Measurements from ENCODE around the gene TMBIM1.

TMBIM1 gene

GRCh38 chr2:218253232-218253625 is 39.1 kb downstream of the TMBIM1 start:
- DNase-seq, result no peak

- no peak for DNase-seq
Observed at GRCh38 chr2:218252509-218253231, 39.6 kb downstream of the TMBIM1 start.

DNA sequence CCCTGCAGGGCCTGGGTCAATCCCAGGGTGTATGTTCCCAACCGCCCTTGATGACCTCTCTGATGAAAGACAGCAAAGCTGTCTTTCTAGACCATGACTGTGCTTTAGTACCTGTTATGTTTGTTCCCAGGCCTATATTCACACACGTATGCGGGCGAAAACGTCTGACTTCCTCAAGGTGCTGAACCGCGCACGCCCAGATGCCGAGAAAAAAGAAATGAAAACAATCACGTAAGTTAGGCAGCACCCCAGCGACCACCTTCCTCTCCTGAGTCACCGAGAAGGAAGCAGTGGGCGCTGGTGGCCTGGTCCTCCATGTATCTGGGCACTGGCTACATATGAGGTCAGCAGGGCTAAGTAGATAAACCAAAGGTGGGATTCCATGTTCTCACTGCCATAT is 42.6 kb downstream of the TMBIM1 start:
- no peak for DNase-seq

DNA sequence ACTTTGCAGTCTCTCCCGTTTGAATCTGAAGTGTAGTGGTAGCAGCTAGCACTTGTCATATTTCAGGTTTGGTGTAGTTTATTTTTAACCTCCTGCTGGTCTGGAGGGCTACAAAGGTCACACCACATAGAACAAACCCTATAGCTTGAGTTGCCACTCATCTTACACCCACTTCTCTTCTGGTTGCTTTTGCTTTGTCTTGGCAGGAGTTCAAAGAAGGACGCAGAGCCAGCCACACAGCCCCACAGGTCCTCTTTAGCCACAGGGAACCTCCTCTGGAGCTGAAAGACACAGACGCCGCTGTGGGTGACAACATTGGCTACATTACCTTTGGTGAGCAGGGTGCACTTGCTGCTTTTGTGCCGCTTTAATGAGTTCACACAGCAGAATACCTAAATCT is 47.1 kb downstream of the TMBIM1 start:
- DNase-seq, result no peak

DNA sequence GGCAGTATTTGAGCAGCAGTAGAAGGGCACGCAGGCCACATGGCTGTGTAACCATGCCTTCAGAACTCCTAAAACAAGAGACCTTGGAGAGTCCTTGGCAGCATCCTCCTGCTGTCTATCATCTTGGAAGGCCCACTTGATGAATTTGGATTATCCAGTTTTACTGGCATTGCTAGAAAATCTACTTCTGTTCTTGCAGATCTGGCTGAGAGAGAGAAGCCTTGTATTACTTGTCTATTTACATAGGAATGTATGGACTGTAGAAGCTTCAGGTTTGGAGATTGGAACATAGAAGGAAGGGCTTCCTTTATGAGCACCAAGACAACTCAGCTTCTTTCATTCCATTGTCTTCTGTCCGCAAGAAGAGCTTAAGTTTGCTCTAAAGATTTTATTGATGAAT is 47.6 kb downstream of the TMBIM1 start:
- DNase-seq, result no peak

DNA sequence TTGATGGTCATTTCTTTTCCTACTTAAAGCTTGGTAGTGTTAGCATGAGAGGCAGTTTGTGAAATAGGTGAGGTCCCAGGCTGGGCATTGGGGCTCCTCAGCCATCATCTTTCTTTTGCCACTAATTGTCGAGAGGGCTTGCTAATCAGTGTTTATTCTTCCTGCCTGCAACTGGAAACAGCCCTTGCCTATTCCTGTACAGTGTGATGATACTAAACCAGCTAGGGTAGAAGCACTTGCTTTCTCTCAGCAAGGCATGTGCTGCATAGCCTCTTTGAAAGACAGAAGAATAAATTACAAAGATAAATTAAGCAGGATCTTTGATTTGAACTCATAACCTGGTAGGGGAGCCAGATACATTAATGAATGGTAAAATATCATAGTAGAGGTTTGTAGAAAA is 48.1 kb downstream of the TMBIM1 start:
- no peak for DNase-seq

- DNase-seq, result no peak
Observed at GRCh38 chr2:218238887-218239286, 53.4 kb downstream of the TMBIM1 start.

DNA sequence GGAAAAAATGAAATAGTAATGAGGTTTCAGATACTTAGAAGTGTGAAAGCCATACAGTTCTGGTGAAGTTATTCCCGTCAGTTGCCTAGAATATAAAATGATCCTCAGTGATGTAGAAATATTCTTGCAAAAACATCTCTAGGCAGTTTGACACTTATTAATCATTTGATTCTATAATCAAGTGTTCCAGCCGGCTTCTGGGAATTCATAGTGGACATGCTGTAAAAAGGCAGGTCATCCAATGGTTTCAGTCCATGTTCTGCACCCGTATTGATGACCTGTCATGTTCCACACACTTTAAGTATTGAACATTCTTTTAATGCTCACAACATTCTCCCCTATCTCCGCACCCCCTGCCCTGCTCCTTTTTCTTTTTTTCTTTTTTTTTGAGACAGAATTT is 55.5 kb downstream of the TMBIM1 start:
- DNase-seq, result no peak

DNA sequence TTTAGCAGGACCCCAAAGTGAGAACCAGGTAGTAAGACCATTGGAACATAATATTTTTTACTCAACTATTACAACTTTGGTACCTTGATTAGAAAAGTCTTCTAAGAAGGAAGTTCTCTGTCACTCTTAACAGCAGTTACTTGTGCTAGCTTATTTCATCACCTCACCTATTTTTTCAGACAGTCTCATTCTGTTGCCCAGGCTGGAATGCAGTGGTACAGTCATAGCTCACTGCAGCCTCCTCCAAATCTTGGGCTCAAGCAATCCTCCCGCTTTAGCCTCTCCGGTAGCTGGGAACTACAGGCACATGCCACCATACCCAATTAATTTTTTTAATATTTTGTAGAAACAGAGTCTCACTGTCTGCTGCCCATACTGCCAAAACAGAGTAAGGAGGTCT is 57.3 kb downstream of the TMBIM1 start:
- DNase-seq, result no peak

DNA sequence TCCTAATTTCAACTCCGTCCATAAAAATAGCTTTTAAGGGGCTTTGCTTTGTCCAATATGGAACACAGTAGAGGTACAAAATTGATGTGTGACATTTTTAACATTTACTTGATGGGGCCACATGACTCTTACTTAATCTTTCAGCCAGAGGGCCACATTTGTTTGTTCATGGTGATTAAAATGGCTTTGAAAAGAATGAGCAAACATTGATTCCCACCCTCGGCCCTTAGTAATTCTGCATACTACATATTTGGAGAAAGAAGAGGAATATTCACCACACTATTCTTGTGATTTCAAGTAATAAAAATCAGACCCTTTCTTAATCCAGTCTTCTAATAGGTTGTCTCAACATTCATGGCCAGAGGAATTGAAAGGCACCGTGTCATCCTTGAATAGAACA is 57.8 kb downstream of the TMBIM1 start:
- no peak for DNase-seq

DNA sequence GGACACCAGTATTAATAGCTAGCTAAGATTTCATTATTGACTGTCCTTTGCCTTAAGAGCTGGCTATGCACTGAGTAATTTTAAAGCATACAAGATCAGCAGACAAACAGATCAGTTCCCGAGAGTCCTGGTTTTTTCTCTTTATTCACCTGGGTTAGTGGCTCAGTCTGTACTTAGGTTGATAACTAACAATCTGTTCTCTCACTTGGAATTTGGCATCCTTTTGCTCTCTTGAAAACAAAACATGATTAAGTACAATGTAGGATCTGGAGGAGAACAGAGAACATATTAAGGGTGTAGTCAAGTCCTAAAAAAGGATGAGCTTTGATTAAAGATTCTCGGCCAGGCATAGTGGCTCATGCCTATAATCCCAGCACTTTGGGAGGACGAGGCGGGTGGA is 58.8 kb downstream of the TMBIM1 start:
- no peak for DNase-seq

- peak; percentile 28 to 55 for DNase-seq
Observed at GRCh38 chr2:218230882-218231281, 61.4 kb downstream of the TMBIM1 start.

DNA sequence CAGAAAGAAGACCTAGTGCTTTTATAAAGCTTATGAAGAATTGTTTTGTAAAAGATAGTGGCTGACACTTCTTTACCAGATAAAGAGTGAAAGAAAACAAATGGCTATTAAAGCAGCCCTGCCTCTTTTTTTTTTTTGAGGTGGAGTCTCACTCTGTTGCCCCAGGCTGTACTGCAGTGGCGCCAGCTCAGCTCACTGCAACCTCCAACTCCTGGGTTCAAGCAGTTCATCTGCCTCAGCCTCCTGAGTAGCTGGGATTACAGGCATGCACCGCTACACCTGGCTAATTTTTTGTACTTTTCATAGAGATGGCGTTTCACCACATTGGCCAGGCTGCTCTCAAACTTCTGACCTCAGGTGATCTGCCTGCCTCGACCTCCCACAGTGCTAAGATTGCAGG is 62.5 kb downstream of the TMBIM1 start:
- DNase-seq, result no peak

- peak; percentile 35 to 66 for DNase-seq
Observed at GRCh38 chr2:218229239-218229638, 63.1 kb downstream of the TMBIM1 start.

GRCh38 chr2:218228366-218229090 is 63.8 kb downstream of the TMBIM1 start:
- DNase-seq, result no peak

- DNase-seq, result no peak
Observed at GRCh38 chr2:218226903-218227302, 65.4 kb downstream of the TMBIM1 start.

Measured in CD4-positive, alpha-beta T cell treated with Interleukin-1 beta for 1 hour (primary cell).